Activated CD8-positive, alpha-beta T cell treated with anti-CD3 and anti-CD28 coated beads, Interleukin-2, amount 10 ng/mL, durations not matched to agents 7 days and 5 days (primary cell): ENCODE measurements around the gene ALPI. TPM values are rescaled to one million over a fixed set of nuclear protein-coding genes. Genes with fewer than 3 reads are reported as not detected.
"Not testable (repeated sequence)": the region's sequence is repeated elsewhere in the genome, so short reads cannot be mapped to it uniquely, and the experiment has no call there.

Experiments
- ATAC-seq: fragments of 150-1000 bp; cut with Tn5 transposase; one replicate; pipeline ENCODE4 v1.10.0; 2021; ENCODE audit warnings: moderate library complexity
- CTCF ChIA-PET: fragments of 350-600 bp; sonication (Branson Sonifier 250); formaldehyde crosslinking; loops from one replicate; lab custom pipeline; 2021; ENCODE audit warnings: antibody characterized with exemption; lab: Charles Lee
- POLR2A ChIA-PET: fragments of 350-600 bp; sonication (Branson Sonifier 250); formaldehyde crosslinking; loops from one replicate; lab custom pipeline; 2021; ENCODE audit warnings: antibody characterized with exemption; lab: Charles Lee
- DNase-seq: peaks from one replicate; pipeline ENCODE4 v3.0.0-alpha.2; 2020
- H3K27ac Mint-ChIP-seq: one replicate; pipeline ENCODE4 v1.8.0; 2021; ENCODE audit warnings: mild to moderate bottlenecking, mixed read lengths
- H3K27me3 Mint-ChIP-seq: one replicate; pipeline ENCODE4 v1.8.0; 2021; ENCODE audit warnings: low read depth, mixed read lengths
- H3K36me3 Mint-ChIP-seq: one replicate; pipeline ENCODE4 v1.8.0; 2021; ENCODE audit warnings: low read depth, mixed read lengths
- H3K4me1 Mint-ChIP-seq: one replicate; pipeline ENCODE4 v1.8.0; 2021; ENCODE audit warnings: low read depth, mixed read lengths
- H3K4me3 Mint-ChIP-seq: one replicate; pipeline ENCODE4 v1.8.0; 2021; ENCODE audit warnings: mild to moderate bottlenecking, mixed read lengths
- H3K9me3 Mint-ChIP-seq: one replicate; pipeline ENCODE4 v1.8.0; 2022; ENCODE audit warnings: mixed read lengths; ENCODE audit not compliant: insufficient read depth
- total RNA-seq, 2 experiments: library from RNA; stranded (reverse); gene quantifications; one replicate each; pipeline ENCODE4 v1.2.3, GENCODE V29; 2021

Gene ALPI
- total RNA-seq, 2 experiments from 2014 or later: not detected

DNA sequence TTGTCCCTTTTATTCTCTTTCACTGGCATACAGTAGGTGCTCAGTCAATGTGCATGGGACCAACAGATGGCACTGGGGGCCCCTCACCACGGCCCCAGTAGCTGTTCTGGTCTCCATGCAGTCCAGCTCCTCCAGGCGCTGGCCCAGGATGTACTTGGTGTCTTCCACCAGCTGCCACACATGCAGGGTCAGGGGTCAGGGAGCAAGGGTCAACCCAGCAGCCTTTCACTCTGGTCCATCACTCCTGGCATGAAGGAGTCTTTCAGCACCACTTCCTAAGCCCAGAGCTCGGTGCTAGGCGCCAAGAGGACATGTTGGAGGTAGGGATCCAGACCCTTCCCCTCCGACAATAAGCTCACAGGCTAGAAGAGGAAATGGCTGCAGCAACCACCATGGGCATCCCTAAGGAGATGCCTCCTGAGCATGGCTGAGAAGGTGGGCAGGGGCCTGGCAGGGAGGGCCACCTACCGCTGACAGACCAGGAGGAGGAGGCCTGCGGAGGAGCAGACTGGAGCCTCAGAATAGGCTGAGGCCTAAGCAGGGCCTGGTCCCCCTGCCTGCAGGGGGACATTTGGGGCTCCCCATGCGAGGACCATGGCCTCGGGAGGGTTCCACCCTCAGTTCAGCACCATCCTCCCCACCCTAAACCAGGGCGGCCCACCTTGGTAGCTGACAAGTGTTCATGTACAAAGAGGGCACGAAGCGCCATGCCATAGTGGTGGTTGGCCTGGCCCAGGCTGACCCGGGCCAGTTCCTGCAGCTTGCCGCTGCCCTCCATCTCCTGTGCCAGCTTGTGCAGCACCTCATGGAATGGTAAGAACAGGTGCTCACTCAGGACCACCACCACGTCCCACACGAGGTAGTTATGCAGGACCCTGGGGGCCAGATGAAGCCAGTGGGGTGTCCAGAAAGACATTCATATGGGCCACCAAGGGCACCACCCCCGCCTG lies 39.2 kb upstream of the ALPI start:
- Mint-ChIP-seq H3K27me3 (peaks cover 50% of the 10 kb centered on the region), H3K4me3 (no peak overlapping the region), H3K27ac (no peak overlapping the region), H3K36me3 (no peaks in the 10 kb centered on the region), H3K9me3 (no peaks in the 10 kb centered on the region), H3K4me1 (peaks cover 15% of the 10 kb centered on the region)
- ATAC-seq (no peak), DNase-seq (no peak)
- POLR2A ChIA-PET: no interaction called here
- CTCF ChIA-PET: no interaction called here

DNA sequence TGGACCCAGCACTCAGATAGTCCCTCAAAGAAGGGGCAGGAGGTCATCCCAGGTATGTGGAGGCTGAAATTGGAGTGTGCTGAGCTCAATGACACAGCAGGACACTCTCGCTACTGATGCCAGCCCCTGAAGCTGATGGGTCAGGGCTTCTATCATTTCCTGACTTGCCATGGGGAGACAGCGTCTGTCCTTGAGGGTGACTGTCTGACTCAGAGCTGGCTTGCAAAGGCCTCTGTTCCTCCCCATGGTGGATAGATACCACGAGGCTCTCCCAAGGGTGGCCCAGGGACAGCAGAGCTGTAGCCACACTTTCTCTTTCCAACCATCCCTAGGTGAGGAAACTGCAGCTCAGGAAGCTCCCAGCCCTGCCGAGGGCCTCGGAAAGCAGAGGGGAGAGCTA lies 38.5 kb upstream of the ALPI start:
- no peak for ATAC-seq
- H3K4me1 Mint-ChIP-seq: peaks cover 15% of the 10 kb centered on the region
- CTCF ChIA-PET: interaction anchor here (1.1 kb wide), 1 partner anchor 10 kb away, joined by 3 read pairs; no protein-coding TSS in a partner anchor
- POLR2A ChIA-PET: no interaction called here
- no peak overlapping the region for H3K27ac Mint-ChIP-seq
- no peak for DNase-seq
- no peak overlapping the region for H3K4me3 Mint-ChIP-seq
- H3K27me3 Mint-ChIP-seq: peaks cover 48% of the 10 kb centered on the region
- peaks cover under 1% of the 10 kb centered on the region for H3K36me3 Mint-ChIP-seq
- H3K9me3 Mint-ChIP-seq: peaks cover under 1% of the 10 kb centered on the region

DNA sequence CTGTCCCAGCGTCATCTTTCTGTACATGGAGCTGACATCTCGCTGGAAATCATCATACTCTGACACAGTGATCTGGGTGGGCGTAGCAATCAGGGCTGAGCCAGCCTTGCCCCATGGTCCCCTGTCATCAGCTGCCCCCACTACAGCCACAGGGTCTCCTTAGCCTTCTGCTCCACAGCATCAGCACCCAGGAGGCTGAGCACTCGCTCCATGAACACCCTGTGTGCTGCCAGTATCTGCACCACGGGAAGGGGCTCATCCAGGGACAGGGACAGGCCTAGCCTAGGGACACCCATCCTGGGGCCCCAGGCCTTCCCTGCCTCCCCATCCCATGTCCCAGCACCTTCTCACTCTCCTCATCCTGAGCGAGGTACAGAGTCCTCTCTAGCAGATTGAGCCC lies 37.9 kb upstream of the ALPI start:
- no peak for ATAC-seq
- no peak for DNase-seq
- Mint-ChIP-seq H3K9me3 (peaks cover 4% of the 10 kb centered on the region), H3K4me1 (peaks cover 15% of the 10 kb centered on the region), H3K4me3 (no peak overlapping the region), H3K36me3 (peaks cover 4% of the 10 kb centered on the region), H3K27ac (no peak overlapping the region), H3K27me3 (peaks cover 46% of the 10 kb centered on the region)
- CTCF ChIA-PET: interaction anchor here (1.1 kb wide), 1 partner anchor 9 kb away, joined by 3 read pairs; no protein-coding TSS in a partner anchor
- POLR2A ChIA-PET: no interaction called here

DNA sequence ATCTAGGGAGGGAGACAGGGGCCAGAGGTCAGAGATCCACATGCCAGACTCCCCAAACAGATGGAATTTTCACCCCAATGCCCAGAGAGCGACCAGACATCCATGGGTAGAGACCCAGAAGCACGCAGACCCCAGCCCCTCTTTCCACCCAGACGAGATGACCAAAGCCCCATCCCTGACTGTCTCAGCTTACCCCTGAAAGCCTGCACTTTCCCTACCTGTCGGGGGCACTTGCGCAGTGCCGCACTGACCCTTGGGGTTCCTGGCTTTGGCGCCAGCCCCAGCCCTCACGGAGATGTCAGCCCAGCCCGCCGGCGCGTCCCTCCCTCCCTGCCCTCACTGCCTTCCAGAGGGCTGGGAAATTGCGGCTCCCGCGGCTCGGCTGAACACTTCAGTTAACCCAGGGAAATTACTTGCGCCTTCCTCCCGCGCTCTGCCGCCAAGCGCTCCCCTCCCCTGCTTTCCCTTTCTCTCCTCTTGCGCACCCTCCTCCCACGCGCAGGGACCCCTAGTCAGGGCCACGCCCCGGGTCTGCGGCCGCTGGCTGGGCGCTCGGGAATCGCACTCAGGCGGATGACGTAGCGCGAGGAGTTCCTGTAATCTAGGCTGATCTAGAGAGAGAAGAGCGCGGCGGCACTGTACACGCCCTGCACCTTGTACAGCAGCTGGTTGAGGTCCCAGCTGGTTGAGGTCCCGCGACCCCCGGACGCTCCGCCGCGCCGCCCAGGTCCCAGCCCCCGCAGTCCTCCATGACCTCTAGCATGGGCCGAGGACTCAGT lies 37.3 kb upstream of the ALPI start:
- POLR2A ChIA-PET: no interaction called here
- peaks cover 43% of the 10 kb centered on the region for H3K27me3 Mint-ChIP-seq
- H3K9me3 Mint-ChIP-seq: peaks cover 4% of the 10 kb centered on the region
- peaks cover 13% of the 10 kb centered on the region for H3K4me1 Mint-ChIP-seq
- H3K27ac Mint-ChIP-seq: no peak overlapping the region
- CTCF ChIA-PET: interaction anchor here (1.1 kb wide), 1 partner anchor 9 kb away, joined by 3 read pairs; no protein-coding TSS in a partner anchor
- peak; percentile 25 for ATAC-seq
- H3K4me3 Mint-ChIP-seq: peak overlapping the region; percentile 22
- peaks cover 4% of the 10 kb centered on the region for H3K36me3 Mint-ChIP-seq
- no peak for DNase-seq

DNA sequence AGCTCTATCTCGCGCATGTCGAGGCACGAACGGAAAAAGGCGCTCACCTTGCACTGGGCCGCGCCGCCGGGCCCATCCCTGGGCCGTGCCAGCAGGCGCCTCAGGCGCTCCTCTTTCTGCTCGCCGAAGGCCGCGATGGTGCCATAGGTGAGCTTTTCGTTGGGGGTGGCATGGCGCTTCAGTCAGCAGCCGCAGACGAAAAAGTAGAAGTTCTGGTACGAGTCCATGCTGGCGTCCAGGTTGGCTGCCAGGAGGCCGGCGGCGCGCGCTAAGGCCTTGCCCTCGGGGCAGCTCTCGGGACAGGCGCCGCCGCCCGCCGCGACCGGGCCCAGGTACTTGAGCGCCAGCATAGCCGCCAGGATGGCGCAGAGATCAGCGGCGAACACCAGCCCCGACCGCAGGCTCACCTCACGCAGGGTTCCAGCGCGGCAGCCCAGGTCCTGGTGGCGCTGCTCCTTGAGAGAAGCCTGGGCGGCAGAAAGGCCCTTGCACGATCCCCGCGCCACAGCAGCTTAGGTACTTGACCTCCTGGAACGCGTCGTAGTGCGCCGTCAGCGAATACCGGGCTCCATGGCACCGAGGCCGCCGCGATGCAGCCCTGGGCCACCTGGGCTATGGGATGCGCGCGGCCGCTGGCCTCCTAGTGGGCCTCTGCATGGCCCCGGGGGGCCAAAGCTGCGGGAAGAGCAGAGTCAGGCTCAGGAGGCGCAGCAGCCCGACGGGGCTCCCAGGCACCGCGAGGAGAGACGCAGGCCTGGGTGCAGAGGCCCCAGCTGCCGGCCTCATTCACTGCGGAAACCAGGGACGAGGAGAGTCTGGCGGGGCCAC lies 36.5 kb upstream of the ALPI start:
- H3K36me3 Mint-ChIP-seq: peaks cover 4% of the 10 kb centered on the region
- CTCF ChIA-PET: no interaction called here
- H3K4me1 Mint-ChIP-seq: peaks cover 13% of the 10 kb centered on the region
- H3K4me3 Mint-ChIP-seq: peak overlapping the region; percentile 22
- DNase-seq: no peak
- POLR2A ChIA-PET: no interaction called here
- ATAC-seq: peak; percentile 37
- H3K27ac Mint-ChIP-seq: no peak overlapping the region
- peaks cover 4% of the 10 kb centered on the region for H3K9me3 Mint-ChIP-seq
- peaks cover 38% of the 10 kb centered on the region for H3K27me3 Mint-ChIP-seq

DNA sequence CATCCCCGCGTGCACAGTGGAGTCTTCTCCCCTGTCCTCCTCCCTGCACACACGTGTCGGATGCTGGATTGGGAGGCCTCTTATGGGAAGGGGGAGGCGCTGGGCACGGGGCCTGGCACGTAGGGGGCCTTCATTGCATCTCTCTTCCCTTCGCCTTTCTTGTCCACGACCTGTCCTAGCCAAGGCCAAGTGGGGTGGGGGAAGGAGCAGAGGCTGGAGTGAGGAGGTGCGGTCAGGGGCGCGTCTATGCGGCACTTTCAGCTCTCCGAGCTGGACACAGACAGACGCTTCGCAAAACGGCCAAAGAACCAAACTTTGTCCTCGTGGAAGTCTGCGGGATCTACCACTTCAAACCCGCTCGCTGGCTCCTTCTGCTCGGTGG lies 35.9 kb upstream of the ALPI start:
- Mint-ChIP-seq H3K4me1 (peaks cover 13% of the 10 kb centered on the region), H3K4me3 (peak overlapping the region; percentile 56), H3K9me3 (peaks cover 4% of the 10 kb centered on the region), H3K27me3 (peaks cover 39% of the 10 kb centered on the region), H3K27ac (no peak overlapping the region), H3K36me3 (peaks cover 4% of the 10 kb centered on the region)
- ChIA-PET POLR2A (no interaction called here), CTCF (no interaction called here)
- ATAC-seq (no peak), DNase-seq (no peak)

DNA sequence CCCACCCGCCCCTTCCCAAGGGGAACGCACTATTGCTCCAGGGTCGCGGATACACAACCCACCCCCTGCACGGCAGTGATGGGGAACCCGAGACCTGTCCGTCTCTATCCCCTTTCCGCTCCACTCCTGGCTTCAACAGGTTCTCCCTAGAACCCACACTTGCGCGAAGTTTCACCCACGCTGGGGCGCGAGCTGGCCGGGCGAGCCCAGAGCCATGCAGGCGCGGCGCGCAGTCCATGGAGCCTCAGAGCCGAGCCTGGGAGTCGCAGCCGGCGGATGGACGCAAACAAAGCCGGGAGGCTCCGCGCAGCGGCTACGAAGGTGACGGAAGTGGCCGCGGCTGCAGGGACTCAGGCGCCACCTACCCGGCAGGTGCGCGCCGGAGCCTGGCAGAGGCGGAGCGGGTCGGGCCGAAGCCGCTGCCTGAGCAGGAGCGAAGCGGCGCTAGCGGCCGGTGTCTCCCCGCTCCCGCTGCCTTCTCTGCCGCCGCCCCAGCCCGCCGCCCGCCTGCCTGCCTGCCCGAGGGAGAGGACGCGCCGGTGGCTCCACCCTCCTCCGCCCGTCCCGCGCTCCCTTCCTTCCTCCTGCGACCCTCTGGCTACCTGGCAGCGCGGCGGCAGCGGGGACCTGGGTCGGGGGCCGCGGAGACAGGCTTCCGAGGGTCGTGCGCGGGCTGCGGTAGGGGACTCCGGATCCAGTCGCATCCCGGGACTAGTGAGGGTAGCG lies 35.3 kb upstream of the ALPI start:
- DNase-seq: peak; percentile 64
- H3K9me3 Mint-ChIP-seq: peaks cover 4% of the 10 kb centered on the region
- H3K27me3 Mint-ChIP-seq: peaks cover 43% of the 10 kb centered on the region
- H3K4me1 Mint-ChIP-seq: peaks cover 13% of the 10 kb centered on the region
- ChIA-PET CTCF (no interaction called here), POLR2A (no interaction called here)
- no peak overlapping the region for H3K27ac Mint-ChIP-seq
- peaks cover 4% of the 10 kb centered on the region for H3K36me3 Mint-ChIP-seq
- H3K4me3 Mint-ChIP-seq: peak overlapping the region; percentile 56
- peak; percentile 78 for ATAC-seq

DNA sequence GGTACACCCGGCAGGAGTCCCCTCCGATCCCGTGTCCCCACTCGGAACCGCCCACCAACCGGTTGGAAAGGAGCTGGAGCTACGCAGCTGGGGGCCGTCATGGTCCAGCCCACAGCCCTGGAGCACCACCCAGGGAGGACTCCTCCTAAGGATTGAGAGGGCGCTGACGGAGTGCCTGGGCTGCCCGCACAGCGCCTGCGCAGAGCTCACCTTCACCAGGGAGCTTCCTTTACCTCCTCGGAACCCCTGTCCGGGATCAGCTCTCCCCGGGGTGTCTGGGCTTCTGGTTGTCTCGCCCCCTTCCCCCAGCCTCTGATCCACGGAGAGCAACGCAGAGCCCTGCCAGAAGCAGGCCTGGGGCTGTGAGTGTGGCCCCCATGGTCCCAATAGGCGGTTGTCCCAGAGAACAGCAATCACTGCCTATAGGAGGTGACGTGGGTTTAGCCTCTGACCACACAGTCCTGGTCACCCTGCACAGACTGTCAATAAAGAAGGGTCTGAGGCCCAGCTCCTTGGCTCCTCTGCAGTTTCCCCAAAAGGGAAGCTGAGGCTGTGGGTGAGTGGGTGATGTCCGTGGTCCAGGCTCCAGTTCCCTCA lies 34.7 kb upstream of the ALPI start:
- POLR2A ChIA-PET: interaction anchor here (1.0 kb wide), 1 partner anchor 18 kb away, joined by 3 read pairs; no protein-coding TSS in a partner anchor
- peaks cover 46% of the 10 kb centered on the region for H3K27me3 Mint-ChIP-seq
- CTCF ChIA-PET: interaction anchor here (0.9 kb wide), 1 partner anchor 18 kb away, joined by 3 read pairs; no protein-coding TSS in a partner anchor
- peaks cover 13% of the 10 kb centered on the region for H3K4me1 Mint-ChIP-seq
- DNase-seq (no peak), ATAC-seq (no peak)
- no peak overlapping the region for H3K4me3 Mint-ChIP-seq
- no peak overlapping the region for H3K27ac Mint-ChIP-seq
- peaks cover 4% of the 10 kb centered on the region for H3K9me3 Mint-ChIP-seq
- peaks cover 4% of the 10 kb centered on the region for H3K36me3 Mint-ChIP-seq

DNA sequence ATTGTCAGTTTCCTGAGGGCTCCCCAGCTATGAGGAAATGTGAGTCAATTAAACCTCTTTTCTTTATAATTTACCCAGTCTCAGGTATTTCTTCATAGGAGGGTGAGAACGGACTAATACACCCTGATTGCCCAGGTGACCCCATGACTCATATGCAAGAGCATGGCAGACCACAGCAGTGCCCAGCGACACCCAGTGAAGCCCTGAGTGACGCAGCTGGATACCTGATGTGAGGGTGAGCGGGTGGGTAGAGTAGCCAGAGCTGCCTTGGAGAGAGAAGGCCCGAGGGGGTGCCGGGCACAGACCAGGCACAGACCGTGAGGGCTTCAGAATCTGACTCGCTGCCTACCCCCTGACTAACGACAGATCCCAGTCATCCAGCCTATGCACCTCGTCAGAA lies 33.9 kb upstream of the ALPI start:
- CTCF ChIA-PET: interaction anchor here (0.6 to 0.9 kb wide), 2 partner anchors 18 to 25 kb away, joined by 3 read pairs; no protein-coding TSS in a partner anchor
- H3K27ac Mint-ChIP-seq: no peak overlapping the region
- H3K36me3 Mint-ChIP-seq: peaks cover 4% of the 10 kb centered on the region
- H3K9me3 Mint-ChIP-seq: peaks cover 4% of the 10 kb centered on the region
- H3K4me1 Mint-ChIP-seq: peaks cover 13% of the 10 kb centered on the region
- no peak for ATAC-seq
- POLR2A ChIA-PET: interaction anchor here (1.0 kb wide), 1 partner anchor 17 kb away, joined by 3 read pairs; no protein-coding TSS in a partner anchor
- peaks cover 46% of the 10 kb centered on the region for H3K27me3 Mint-ChIP-seq
- DNase-seq: no peak
- H3K4me3 Mint-ChIP-seq: no peak overlapping the region

DNA sequence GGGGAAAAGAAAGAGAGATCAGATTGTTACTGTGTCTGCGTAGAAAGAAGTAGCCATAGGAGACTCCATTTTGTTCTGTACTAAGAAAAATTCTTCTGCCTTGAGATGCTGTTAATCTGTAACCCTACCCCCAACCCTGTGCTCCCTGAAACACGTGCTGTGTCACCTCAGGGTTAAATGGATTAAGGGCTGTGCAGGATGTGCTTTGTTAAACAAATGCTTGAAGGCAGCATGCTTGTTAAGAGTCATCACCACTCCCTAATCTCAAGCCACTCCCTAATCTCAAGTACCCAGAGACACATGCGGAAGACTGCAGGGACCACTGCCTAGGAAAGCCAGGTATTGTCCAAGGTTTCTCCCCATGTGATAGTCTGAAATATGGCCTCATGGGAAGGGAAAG lies 33.0 kb upstream of the ALPI start:
- not testable (repeated sequence) for ATAC-seq

More for the DNA sequence above, 33.0 kb upstream of the ALPI start:
- DNase-seq, H3K36me3 Mint-ChIP-seq, H3K9me3 Mint-ChIP-seq, H3K4me3 Mint-ChIP-seq, H3K27ac Mint-ChIP-seq, CTCF ChIA-PET, POLR2A ChIA-PET: not testable (repeated sequence)
- peaks cover 44% of the 10 kb centered on the region for H3K27me3 Mint-ChIP-seq
- peaks cover 13% of the 10 kb centered on the region for H3K4me1 Mint-ChIP-seq
